MM.1S (cell line): ENCODE data around the gene CAMK2G.

Experiments used
- DNase-seq: peaks from one replicate; pipeline ENCODE4 v3.0.0-alpha.2; 2015
- H2AFZ ChIP-seq: fragments of 300-600 bp; sonication (generic); 2 replicates; pipeline ENCODE4 v1.6.0; 2016; ENCODE audit warnings: antibody characterized with exemption, low read length
- H3F3A ChIP-seq: fragments of 300-600 bp; sonication (generic); 2 replicates; pipeline ENCODE4 v1.6.1; 2016; ENCODE audit warnings: mild to moderate bottlenecking, antibody characterized with exemption, low read length, moderate library complexity, mixed read lengths; ENCODE audit not compliant: insufficient read depth
- H3K27ac ChIP-seq: fragments of 300-600 bp; sonication (generic); 2 replicates; pipeline ENCODE4 v1.5.1; 2016; ENCODE audit warnings: mild to moderate bottlenecking, low read length
- H3K27me3 ChIP-seq: fragments of 300-600 bp; sonication (generic); replicated peaks from 2 replicates; pipeline ENCODE4 v1.6.0; 2016; ENCODE audit warnings: low read length; ENCODE audit not compliant: insufficient read depth
- H3K36me3 ChIP-seq: fragments of 300-600 bp; sonication (generic); replicated peaks from 2 replicates; pipeline ENCODE4 v1.6.1; 2016; ENCODE audit warnings: mild to moderate bottlenecking, low read length, mixed read lengths; ENCODE audit not compliant: insufficient read depth
- H3K4me1 ChIP-seq: fragments of 300-600 bp; sonication (generic); 2 replicates; pipeline ENCODE4 v1.6.1; 2016; ENCODE audit warnings: low read length, mixed read lengths
- H3K4me2 ChIP-seq: fragments of 300-600 bp; sonication (generic); 2 replicates; pipeline ENCODE4 v1.6.0; 2016; ENCODE audit warnings: low read depth, low read length
- H3K4me3 ChIP-seq: fragments of 300-600 bp; sonication (generic); 2 replicates; pipeline ENCODE4 v1.5.1; 2016; ENCODE audit warnings: low read length, mixed read lengths
- H3K79me2 ChIP-seq: fragments of 300-600 bp; sonication (generic); 2 replicates; pipeline ENCODE4 v1.6.1; 2016; ENCODE audit warnings: mixed run types, low read length, mixed read lengths
- H3K9ac ChIP-seq: fragments of 300-600 bp; sonication (generic); 2 replicates; pipeline ENCODE4 v1.6.1; 2016; ENCODE audit warnings: low read length, mixed read lengths
- H3K9me2 ChIP-seq: fragments of 300-600 bp; sonication (generic); replicated peaks from 2 replicates; pipeline ENCODE4 v1.6.1; 2016; ENCODE audit warnings: mild to moderate bottlenecking, low read length, mixed read lengths; ENCODE audit not compliant: insufficient read depth
- H3K9me3 ChIP-seq: fragments of 300-600 bp; sonication (generic); replicated peaks from 2 replicates; pipeline ENCODE4 v1.6.1; 2016; ENCODE audit warnings: mild to moderate bottlenecking, low read length, mixed read lengths; ENCODE audit not compliant: insufficient read depth
- H4K20me1 ChIP-seq: fragments of 300-600 bp; sonication (generic); 2 replicates; pipeline ENCODE4 v1.6.1; 2016; ENCODE audit warnings: mild to moderate bottlenecking, low read length, moderate library complexity, mixed read lengths; ENCODE audit not compliant: insufficient read depth
- CTCF ChIP-seq: fragments of 300-600 bp; sonication (generic); IDR thresholded peaks from 2 replicates; pipeline ENCODE4 v1.5.1; 2016; ENCODE audit warnings: antibody characterized with exemption, low read length, mixed read lengths
- EZH2 ChIP-seq: fragments of 300-600 bp; sonication (generic); optimal IDR thresholded peaks from 2 replicates; pipeline ENCODE3; 2017; ENCODE audit warnings: low read depth, mild to moderate bottlenecking, antibody characterized with exemption, low read length, mixed read lengths
- EZH2phosphoT487 ChIP-seq: fragments of 300-600 bp; sonication (generic); IDR thresholded peaks from 2 replicates; pipeline ENCODE4 v1.6.1; 2018; ENCODE audit warnings: antibody characterized with exemption, low read length

CAMK2G gene

GRCh38 chr10:73876566-73876965 lies 2.2 kb upstream of the CAMK2G start:
- Histone ChIP-seq H3K79me2 (peaks cover 10% of the 10 kb centered on the region), H3K9me3 (no peaks in the 10 kb centered on the region), H2AFZ (no peak overlapping the region), H3F3A (peaks cover 6% of the 10 kb centered on the region; the same call in 1 of the 2 replicates), H3K9ac (no peak overlapping the region), H3K27ac (no peak overlapping the region), H3K27me3 (no peaks in the 10 kb centered on the region), H3K9me2 (no peaks in the 10 kb centered on the region), H3K4me3 (no peak overlapping the region), H3K4me2 (no peak overlapping the region), H4K20me1 (no peaks in the 10 kb centered on the region; the same call in 1 of the 2 replicates), H3K4me1 (peaks cover 11% of the 10 kb centered on the region), H3K36me3 (no peaks in the 10 kb centered on the region)
- TF ChIP-seq EZH2phosphoT487 = no peak
- TF ChIP-seq EZH2 = no peak
- no peak for TF ChIP-seq CTCF
- DNase-seq = peak; percentile 3

- no peaks in the 10 kb centered on the region; the same call in 1 of the 2 replicates for H4K20me1 ChIP-seq
- no peak overlapping the region for H3K4me3 ChIP-seq
These were observed 1.8 kb upstream of the CAMK2G start for GRCh38 chr10:73876157-73876556.

GRCh38 chr10:73875139-73875475 lies 752 bp upstream of the CAMK2G start:
- TF ChIP-seq EZH2 (no peak), EZH2phosphoT487 (no peak)
- Histone ChIP-seq H3F3A (peaks cover 6% of the 10 kb centered on the region; the same call in 1 of the 2 replicates), H3K4me1 (peaks cover 10% of the 10 kb centered on the region), H4K20me1 (no peaks in the 10 kb centered on the region; the same call in 1 of the 2 replicates), H3K36me3 (no peaks in the 10 kb centered on the region), H3K27me3 (no peaks in the 10 kb centered on the region), H2AFZ (peak overlapping the region; percentile 93), H3K27ac (no peak overlapping the region), H3K79me2 (peaks cover 22% of the 10 kb centered on the region), H3K4me3 (peak overlapping the region; percentile 78), H3K4me2 (peak overlapping the region; percentile 97), H3K9me2 (no peaks in the 10 kb centered on the region), H3K9ac (peak overlapping the region; percentile 39; the same call in 1 of the 2 replicates), H3K9me3 (no peaks in the 10 kb centered on the region)
- DNase-seq = peak; percentile 31

More at GRCh38 chr10:73876157-73876556, 1.8 kb upstream of the CAMK2G start:
- Histone ChIP-seq H3K79me2 (peaks cover 12% of the 10 kb centered on the region), H3K27ac (no peak overlapping the region), H3K9me2 (no peaks in the 10 kb centered on the region), H3K27me3 (no peaks in the 10 kb centered on the region), H3K4me1 (peaks cover 11% of the 10 kb centered on the region), H3K36me3 (no peaks in the 10 kb centered on the region), H3K4me2 (no peak overlapping the region), H3F3A (peaks cover 6% of the 10 kb centered on the region; the same call in 1 of the 2 replicates), H2AFZ (no peak overlapping the region), H3K9me3 (no peaks in the 10 kb centered on the region), H3K9ac (no peak overlapping the region)
- no peak for DNase-seq
- TF ChIP-seq EZH2phosphoT487 = no peak
- no peak for TF ChIP-seq CTCF
- no peak for TF ChIP-seq EZH2

GRCh38 chr10:73873838-73874215 lies 528 bp downstream of the CAMK2G start:
- H4K20me1 ChIP-seq = no peaks in the 10 kb centered on the region; the same call in 1 of the 2 replicates
- H3K27ac ChIP-seq = no peak overlapping the region
- H3K9me2 ChIP-seq = no peaks in the 10 kb centered on the region
- peak overlapping the region; percentile 81 for H3K4me3 ChIP-seq
- H2AFZ ChIP-seq = no peak overlapping the region
- DNase-seq = peak; percentile 6
- H3K4me2 ChIP-seq = no peak overlapping the region
- no peaks in the 10 kb centered on the region for H3K9me3 ChIP-seq
- H3F3A ChIP-seq = peaks cover 6% of the 10 kb centered on the region; the same call in 1 of the 2 replicates
- H3K9ac ChIP-seq = peak overlapping the region; percentile 38; the same call in 1 of the 2 replicates
- no peaks in the 10 kb centered on the region for H3K36me3 ChIP-seq
- H3K27me3 ChIP-seq = no peaks in the 10 kb centered on the region
- peaks cover 9% of the 10 kb centered on the region for H3K4me1 ChIP-seq
- H3K79me2 ChIP-seq = peaks cover 34% of the 10 kb centered on the region
- TF ChIP-seq EZH2 (no peak), EZH2phosphoT487 (no peak), CTCF (no peak)
